Uterus (tissue), 4 donors: Measurements from ENCODE around the gene CTBS. TPM values are rescaled to one million over a fixed set of nuclear protein-coding genes. Genes with fewer than 3 reads are reported as not detected.
A peak's percentile ranks its signal among the peaks of the same experiment; 100 is the strongest.
"Not testable (repeated sequence)": the region's sequence is repeated elsewhere in the genome, so short reads cannot be mapped to it uniquely, and the experiment has no call there.

Experiments
- DNase-seq, 2 donors: peaks; one replicate each; pipeline ENCODE4 v3.0.0-alpha.2; 2019 to 2020
- H3K27ac ChIP-seq, 2 donors: fragments of 200-600 bp; sonication (generic); 1 replicate in 1 of 2; 2 replicates in 1 of 2; pipeline ENCODE4 v1.5.1; 2016 to 2018
- H3K27me3 ChIP-seq, 2 donors: fragments of 200-600 bp; sonication (generic); one replicate each; pipeline ENCODE4 v1.5.1; 2018 to 2019; ENCODE audit warnings: control low read depth in 1 of 2
- H3K36me3 ChIP-seq, 2 donors: fragments of 200-600 bp; sonication (generic); one replicate each; pipeline ENCODE4 v1.5.1; 2019; ENCODE audit warnings: control low read depth in 1 of 2
- H3K4me1 ChIP-seq, 2 donors: fragments of 200-600 bp; sonication (generic); one replicate each; pipeline ENCODE4 v1.5.1; 2018 to 2019; ENCODE audit warnings: control low read depth in 1 of 2
- H3K4me3 ChIP-seq, 2 donors: fragments of 200-600 bp; sonication (generic); 1 replicate in 1 of 2; 2 replicates in 1 of 2; pipeline ENCODE4 v1.5.1; 2018 to 2019; ENCODE audit warnings: mild to moderate bottlenecking in 1 of 2
- H3K9me3 ChIP-seq, 2 donors: fragments of 200-600 bp; sonication (generic); one replicate each; pipeline ENCODE4 v1.5.1; 2019; ENCODE audit warnings: control low read depth in 1 of 2
- POLR2A ChIP-seq, 2 donors: fragments of 450-650 bp; IDR thresholded peaks; one replicate each; pipeline ENCODE4 v1.6.1; 2016; ENCODE audit warnings: antibody characterized with exemption in 2 of 2, mild to moderate bottlenecking in 1 of 2, moderate library complexity in 1 of 2
- intact Hi-C: fragments of 100-400 bp; cut with DNase I; formaldehyde crosslinking; loops from one replicate; pipeline ENCODE4 v1.15.1; 2023; ENCODE audit warnings: low total_unique reads
- total RNA-seq, 4 donors: library from RNA; depleted of rRNA in 3 of 4; stranded (reverse); fragments of >200 nt in 3 of 4; gene quantifications; one replicate each; pipeline versions ENCODE4 v1.1.0 to v1.2.4, GENCODE V29; 2014 to 2023
- TF ChIP-seq, protein P1 (sequence below), 4 experiments: fragments of 200-600 bp in 2 of 4; fragments of 450-650 bp in 2 of 4; sonication (generic) in 2 of 4; IDR thresholded peaks; one replicate each; pipeline ENCODE4 v1.5.1; 2016 to 2019; ENCODE audit warnings: antibody characterized with exemption in 4 of 4, mild to moderate bottlenecking in 2 of 4, moderate library complexity in 1 of 4
- donor health status: DM: yes; HTN: yes; CAD: no.

Gene CTBS
- total RNA-seq, 4 donors from 2014 or later = 3.1 to 40.0 (median 17.4) TPM

DNA sequence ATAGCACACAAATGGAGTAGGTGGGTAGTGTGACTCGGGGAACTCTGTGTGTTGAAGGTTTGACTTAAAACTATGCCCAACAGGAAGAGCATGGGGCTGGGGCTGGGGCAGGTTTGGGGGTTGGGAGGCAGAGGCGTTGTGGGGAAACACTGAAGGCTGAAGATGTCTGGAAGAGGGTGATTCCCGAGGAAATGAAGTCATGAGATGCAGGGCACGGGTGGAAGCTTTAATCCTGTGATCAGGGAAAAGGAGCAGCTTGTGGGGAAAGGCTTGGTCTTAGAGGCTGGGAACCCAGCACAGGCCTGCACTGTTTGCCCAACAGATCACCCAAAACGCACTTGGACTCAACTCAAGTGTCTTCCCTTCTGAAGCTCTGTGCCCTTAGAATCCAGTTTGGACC, 26.6 kb upstream of the CTBS start:
- intact Hi-C loops = no loop called here
- no peak for TF ChIP-seq POLR2A (IDR thresholded peaks at IDR 0.05)
- TF ChIP-seq, protein P1, sequence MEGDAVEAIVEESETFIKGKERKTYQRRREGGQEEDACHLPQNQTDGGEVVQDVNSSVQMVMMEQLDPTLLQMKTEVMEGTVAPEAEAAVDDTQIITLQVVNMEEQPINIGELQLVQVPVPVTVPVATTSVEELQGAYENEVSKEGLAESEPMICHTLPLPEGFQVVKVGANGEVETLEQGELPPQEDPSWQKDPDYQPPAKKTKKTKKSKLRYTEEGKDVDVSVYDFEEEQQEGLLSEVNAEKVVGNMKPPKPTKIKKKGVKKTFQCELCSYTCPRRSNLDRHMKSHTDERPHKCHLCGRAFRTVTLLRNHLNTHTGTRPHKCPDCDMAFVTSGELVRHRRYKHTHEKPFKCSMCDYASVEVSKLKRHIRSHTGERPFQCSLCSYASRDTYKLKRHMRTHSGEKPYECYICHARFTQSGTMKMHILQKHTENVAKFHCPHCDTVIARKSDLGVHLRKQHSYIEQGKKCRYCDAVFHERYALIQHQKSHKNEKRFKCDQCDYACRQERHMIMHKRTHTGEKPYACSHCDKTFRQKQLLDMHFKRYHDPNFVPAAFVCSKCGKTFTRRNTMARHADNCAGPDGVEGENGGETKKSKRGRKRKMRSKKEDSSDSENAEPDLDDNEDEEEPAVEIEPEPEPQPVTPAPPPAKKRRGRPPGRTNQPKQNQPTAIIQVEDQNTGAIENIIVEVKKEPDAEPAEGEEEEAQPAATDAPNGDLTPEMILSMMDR (IDR thresholded peaks at IDR 0.05) = no peak
- H3K27ac ChIP-seq = no peak overlapping the region
- no peak overlapping the region for H3K4me3 ChIP-seq
- H3K4me1 ChIP-seq = no peaks in the 10 kb centered on the region
- H3K36me3 ChIP-seq = no peaks in the 10 kb centered on the region
- H3K27me3 ChIP-seq = no peaks in the 10 kb centered on the region
- H3K9me3 ChIP-seq = no peaks in the 10 kb centered on the region
- DNase-seq = no peak

DNA sequence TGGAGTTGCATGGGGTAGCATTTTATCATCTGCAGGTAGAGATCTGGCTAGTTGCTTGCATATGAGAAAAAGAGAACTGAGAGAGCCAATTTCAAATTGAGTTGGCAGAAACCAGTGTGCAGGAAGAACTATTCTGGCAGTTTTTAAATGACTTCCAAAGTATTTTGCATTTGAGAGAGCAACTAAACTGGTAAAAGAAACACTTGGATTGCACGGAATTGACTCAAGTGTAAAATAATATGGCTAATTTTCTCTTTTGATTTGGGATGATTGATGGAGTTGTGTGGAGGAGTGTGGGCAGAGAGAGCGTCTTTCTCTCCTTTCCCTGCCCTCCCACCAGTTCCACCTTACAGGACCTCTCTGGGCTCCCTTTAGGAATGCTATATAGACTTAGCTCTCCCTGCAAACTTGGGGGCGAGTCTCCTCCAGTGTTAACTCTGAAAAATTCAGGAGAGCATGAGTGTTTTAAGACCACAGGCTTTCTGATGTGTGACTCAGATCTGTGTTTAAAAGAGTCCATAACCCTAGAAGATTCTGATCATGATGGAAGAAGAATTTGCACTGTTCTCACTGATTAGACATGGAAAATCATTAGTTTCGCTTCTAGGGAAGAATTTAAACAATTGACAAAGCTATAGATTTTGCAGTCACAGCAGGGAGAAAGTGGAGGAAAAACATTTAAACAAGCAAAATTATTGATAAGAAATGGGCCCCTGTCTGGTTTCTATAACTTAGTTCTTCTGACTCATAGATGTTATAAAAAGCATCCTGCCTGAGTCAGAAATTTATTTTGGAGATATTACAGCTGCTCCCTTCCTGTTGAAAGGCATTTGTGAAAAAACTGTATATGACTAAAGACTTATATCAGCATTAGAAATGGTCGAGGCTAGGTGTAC, 24.9 kb upstream of the CTBS start:
- intact Hi-C loops = no loop called here
- H3K27me3 ChIP-seq = no peaks in the 10 kb centered on the region
- no peaks in the 10 kb centered on the region for H3K36me3 ChIP-seq
- TF ChIP-seq POLR2A (IDR thresholded peaks at IDR 0.05) = no peak
- TF ChIP-seq, protein P1 (IDR thresholded peaks at IDR 0.05) = no peak
- H3K4me3 ChIP-seq = no peak overlapping the region
- H3K9me3 ChIP-seq = no peaks in the 10 kb centered on the region
- peak overlapping the region; percentile 61 to 81 for H3K27ac ChIP-seq
- DNase-seq = no peak
- H3K4me1 ChIP-seq = no peaks in the 10 kb centered on the region

DNA sequence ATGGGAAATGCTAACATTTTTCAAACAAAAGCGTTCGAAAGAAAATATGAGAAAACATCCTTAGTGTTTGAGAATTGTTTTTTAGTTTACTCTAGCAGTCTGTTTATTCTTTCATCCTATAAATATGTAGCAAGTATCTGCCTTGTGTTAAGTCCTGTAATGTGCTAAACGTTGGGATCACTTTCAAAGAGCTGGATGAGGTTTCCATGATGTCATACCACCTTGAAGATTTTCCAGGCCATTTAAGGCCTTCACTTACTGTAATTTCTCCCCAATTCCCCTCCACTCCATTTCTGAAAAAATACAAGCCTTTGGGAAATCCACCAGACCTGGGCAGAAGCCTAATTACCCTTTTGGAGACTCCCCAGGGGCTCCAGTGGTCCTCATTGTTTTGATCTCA, 24.2 kb upstream of the CTBS start:
- intact Hi-C loops = no loop called here
- H3K4me1 ChIP-seq = no peaks in the 10 kb centered on the region
- H3K36me3 ChIP-seq = no peaks in the 10 kb centered on the region
- DNase-seq = no peak
- H3K9me3 ChIP-seq = no peaks in the 10 kb centered on the region
- peak overlapping the region; percentile 61 to 81 for H3K27ac ChIP-seq
- H3K27me3 ChIP-seq = no peaks in the 10 kb centered on the region
- H3K4me3 ChIP-seq = no peak overlapping the region
- TF ChIP-seq, protein P1 (IDR thresholded peaks at IDR 0.05) = no peak
- TF ChIP-seq POLR2A (IDR thresholded peaks at IDR 0.05) = no peak

DNA sequence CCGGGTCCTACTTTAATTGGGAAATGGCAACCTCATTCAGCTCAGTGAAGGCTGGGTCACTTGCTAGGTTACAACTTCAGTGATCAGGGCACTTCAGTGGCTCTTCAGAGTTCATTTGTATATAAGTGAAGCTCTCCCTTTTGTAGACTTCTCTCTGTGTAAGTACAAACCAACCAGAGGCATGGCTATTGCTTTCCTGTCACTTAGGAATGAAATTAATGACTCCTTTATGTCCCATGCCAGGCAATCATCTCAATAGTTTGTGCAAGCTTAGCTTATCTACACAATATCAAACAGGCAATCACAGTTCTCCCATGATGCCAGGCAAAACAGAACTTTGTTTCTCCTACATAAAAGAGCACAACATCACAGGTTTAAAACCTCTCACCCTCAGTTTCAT, 22.8 kb upstream of the CTBS start:
- Histone ChIP-seq H3K27me3 (no peaks in the 10 kb centered on the region), H3K9me3 (no peaks in the 10 kb centered on the region), H3K4me1 (no peaks in the 10 kb centered on the region), H3K36me3 (no peaks in the 10 kb centered on the region), H3K27ac (no peak overlapping the region), H3K4me3 (no peak overlapping the region)
- DNase-seq = no peak
- TF ChIP-seq, protein P1 (IDR thresholded peaks at IDR 0.05) = no peak
- no peak for TF ChIP-seq POLR2A (IDR thresholded peaks at IDR 0.05)
- intact Hi-C loops = no loop called here

DNA sequence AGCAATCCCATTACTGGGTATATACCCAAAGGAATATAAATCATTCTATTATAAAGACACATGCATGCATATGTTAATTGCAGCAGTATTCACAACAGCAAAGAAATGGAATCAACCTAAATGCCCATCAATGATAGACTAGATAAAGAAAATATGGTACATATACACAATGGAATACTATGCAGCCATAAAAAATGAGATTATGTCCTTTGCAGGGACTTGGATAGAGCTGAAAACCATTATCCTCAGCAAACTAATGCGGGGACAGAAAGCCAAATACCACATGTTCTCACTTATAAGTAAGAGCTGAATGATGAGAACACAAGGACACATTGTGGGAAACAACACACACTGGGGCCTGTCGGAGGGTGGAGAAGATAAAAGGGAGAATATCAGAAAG, 20.7 kb upstream of the CTBS start:
- H3K27ac ChIP-seq, DNase-seq, H3K9me3 ChIP-seq, intact Hi-C loops, H3K4me3 ChIP-seq, H3K36me3 ChIP-seq, H3K27me3 ChIP-seq, H3K4me1 ChIP-seq: not testable (repeated sequence)
